Nephron progenitor cell (in vitro differentiated cells): ENCODE measurements around the gene CDK14.

Source experiments
- DNase-seq: peaks from one replicate; pipeline ENCODE4 v3.0.0; 2021
- H3K27ac Mint-ChIP-seq: 2 replicates; pipeline ENCODE4 v1.8.0; 2021; ENCODE audit warnings: mild to moderate bottlenecking, moderate library complexity, mixed read lengths
- H3K27me3 Mint-ChIP-seq: 2 replicates; pipeline ENCODE4 v1.8.0; 2021; ENCODE audit warnings: mild to moderate bottlenecking, low read depth, mixed read lengths; ENCODE audit not compliant: poor library complexity
- H3K36me3 Mint-ChIP-seq: 2 replicates; pipeline ENCODE4 v1.8.0; 2021; ENCODE audit warnings: low read depth, mixed read lengths
- H3K4me1 Mint-ChIP-seq: 2 replicates; pipeline ENCODE4 v1.8.0; 2021; ENCODE audit warnings: mixed read lengths
- H3K4me3 Mint-ChIP-seq: 2 replicates; pipeline ENCODE4 v1.8.0; 2021; ENCODE audit warnings: mild to moderate bottlenecking, moderate library complexity, mixed read lengths
- H3K9me3 Mint-ChIP-seq: 2 replicates; pipeline ENCODE4 v1.8.0; 2021; ENCODE audit warnings: mild to moderate bottlenecking, moderate library complexity, mixed read lengths
- CTCF ChIP-seq: fragments of 200-600 bp; sonication (generic); IDR thresholded peaks from 2 replicates; pipeline ENCODE4 v1.5.0; 2021; ENCODE audit warnings: antibody characterized with exemption

The CDK14 gene

GRCh38 chr7:91025906-91026390 lies 429.8 kb downstream of the CDK14 start:
- Mint-ChIP-seq H3K9me3 (no peaks in the 10 kb centered on the region), H3K27ac (peak overlapping the region; percentile 67)

DNA sequence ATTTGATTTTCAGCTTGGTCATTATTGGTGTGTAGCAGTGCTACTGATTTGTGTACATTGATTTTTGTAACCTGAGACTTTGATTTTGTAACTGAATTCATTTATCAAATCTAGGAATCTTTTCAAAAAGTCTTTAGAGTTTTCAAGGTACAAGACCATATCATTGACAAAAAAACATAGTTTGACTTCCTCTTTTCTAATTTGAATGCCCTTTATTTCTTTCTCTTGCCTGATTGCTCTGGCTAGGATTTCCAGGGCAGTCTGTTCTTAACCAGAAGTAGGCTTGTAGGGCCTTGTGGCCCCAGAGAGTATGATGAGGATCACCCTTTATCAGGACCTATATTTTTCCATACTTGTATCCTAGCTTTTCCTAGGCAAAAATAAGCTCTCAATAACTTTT lies 433.6 kb downstream of the CDK14 start:
- DNase-seq = no peak
- no peaks in the 10 kb centered on the region for H3K9me3 Mint-ChIP-seq
- H3K4me3 Mint-ChIP-seq = no peak overlapping the region
- H3K4me1 Mint-ChIP-seq = no peaks in the 10 kb centered on the region
- TF ChIP-seq CTCF = no peak
- H3K36me3 Mint-ChIP-seq = peaks cover 5% of the 10 kb centered on the region
- H3K27ac Mint-ChIP-seq = no peak overlapping the region
- peaks cover 3% of the 10 kb centered on the region for H3K27me3 Mint-ChIP-seq

More at GRCh38 chr7:91025906-91026390, 429.8 kb downstream of the CDK14 start:
- Mint-ChIP-seq H3K4me1 (no peaks in the 10 kb centered on the region), H3K27me3 (no peaks in the 10 kb centered on the region), H3K36me3 (no peaks in the 10 kb centered on the region), H3K4me3 (no peak overlapping the region)
- no peak for DNase-seq
- TF ChIP-seq CTCF = no peak

DNA sequence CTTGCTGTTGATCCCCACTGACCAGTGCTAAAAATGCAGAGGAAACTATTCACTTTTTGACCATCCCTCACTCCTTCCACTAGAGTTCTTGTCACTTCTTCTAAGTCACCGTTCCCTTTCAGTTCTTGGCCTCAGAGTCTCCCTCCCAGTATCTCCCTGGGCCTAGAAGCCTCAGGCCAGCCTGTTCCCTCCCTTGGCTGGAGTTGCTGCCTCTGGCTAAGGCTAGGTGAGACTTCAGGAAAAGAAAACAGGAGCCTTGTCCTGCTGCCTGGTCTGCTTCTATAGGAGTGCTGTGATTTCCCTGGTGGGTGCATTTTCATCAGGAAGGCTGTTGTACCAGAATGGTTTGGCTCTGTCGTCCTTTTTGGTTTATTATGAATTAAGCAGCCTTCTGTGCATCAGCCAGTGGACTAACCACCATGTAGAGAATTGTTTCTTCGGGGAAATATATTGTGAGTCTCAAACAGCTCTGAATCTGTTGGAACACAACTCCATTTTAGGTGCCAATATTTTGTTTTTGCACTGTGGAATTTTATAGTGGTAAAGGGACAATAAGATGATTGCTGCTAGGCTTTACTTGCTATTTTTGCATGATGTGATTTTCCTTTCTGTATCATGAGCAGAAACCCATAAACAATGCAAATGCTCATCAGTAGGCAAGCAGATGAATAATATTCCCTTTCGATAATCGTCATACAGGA lies 434.7 kb downstream of the CDK14 start:
- H3K27ac Mint-ChIP-seq = peak overlapping the region; percentile 69
- H3K4me3 Mint-ChIP-seq = no peak overlapping the region
- DNase-seq = no peak
- H3K27me3 Mint-ChIP-seq = peaks cover 3% of the 10 kb centered on the region
- peaks cover 5% of the 10 kb centered on the region for H3K36me3 Mint-ChIP-seq
- no peaks in the 10 kb centered on the region for H3K9me3 Mint-ChIP-seq
- no peak for TF ChIP-seq CTCF
- H3K4me1 Mint-ChIP-seq = no peaks in the 10 kb centered on the region

DNA sequence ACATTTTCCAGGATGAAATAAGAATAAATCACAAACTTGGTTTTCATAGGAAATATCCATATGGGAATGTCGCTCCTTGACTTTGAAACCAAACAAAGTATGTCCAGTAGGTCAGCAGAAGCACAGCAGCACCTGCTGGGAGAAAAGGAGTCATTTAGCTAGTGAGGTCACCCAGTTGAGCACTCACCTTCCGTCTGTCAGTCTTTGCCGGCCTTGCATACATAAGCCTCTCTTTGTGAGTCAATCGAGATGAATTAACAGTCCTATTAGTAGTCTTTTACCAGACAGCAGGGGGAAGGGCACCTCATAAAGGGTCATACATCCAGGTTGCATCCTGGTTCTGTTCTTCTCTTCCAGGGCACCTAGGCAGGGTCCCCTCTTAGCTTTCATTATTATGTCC lies 435.6 kb downstream of the CDK14 start:
- no peaks in the 10 kb centered on the region for H3K4me1 Mint-ChIP-seq
- DNase-seq = no peak
- no peak for TF ChIP-seq CTCF
- no peak overlapping the region for H3K4me3 Mint-ChIP-seq
- H3K27me3 Mint-ChIP-seq = peaks cover 3% of the 10 kb centered on the region
- H3K27ac Mint-ChIP-seq = no peak overlapping the region
- H3K36me3 Mint-ChIP-seq = peaks cover 5% of the 10 kb centered on the region
- H3K9me3 Mint-ChIP-seq = no peaks in the 10 kb centered on the region

DNA sequence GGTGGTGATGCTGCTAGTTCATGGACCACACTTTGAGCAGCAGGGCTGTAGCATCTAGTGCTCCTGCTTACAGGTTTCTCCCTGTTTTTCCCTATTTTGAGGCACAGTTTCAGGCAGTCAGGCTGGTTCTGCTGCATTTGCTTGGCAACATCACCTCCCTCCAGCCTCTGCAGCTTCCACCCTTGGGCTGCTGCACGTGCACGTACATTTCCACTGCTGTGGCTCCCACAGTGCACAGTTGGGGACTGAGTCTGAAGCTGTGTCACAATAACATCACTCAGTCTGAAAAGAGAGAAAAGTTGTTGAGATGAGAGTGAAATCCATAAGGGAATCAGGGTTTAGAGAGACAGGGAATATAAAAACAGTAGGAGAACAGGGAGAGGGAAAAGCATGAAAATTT lies 437.5 kb downstream of the CDK14 start:
- H3K27ac Mint-ChIP-seq = no peak overlapping the region
- peaks cover 5% of the 10 kb centered on the region for H3K36me3 Mint-ChIP-seq
- H3K27me3 Mint-ChIP-seq = peaks cover 3% of the 10 kb centered on the region
- no peak for DNase-seq
- H3K4me1 Mint-ChIP-seq = no peaks in the 10 kb centered on the region
- no peak overlapping the region for H3K4me3 Mint-ChIP-seq
- H3K9me3 Mint-ChIP-seq = no peaks in the 10 kb centered on the region
- TF ChIP-seq CTCF = no peak
